Mesodermal cell (in vitro differentiated cells): ENCODE measurements around the gene B4GALT7.

Experiments
- H3K27ac ChIP-seq: 2 replicates; pipeline ENCODE4 v1.7.0; 2013; ENCODE audit warnings: mild to moderate bottlenecking, low read depth, low read length, moderate library complexity; ENCODE audit not compliant: severe bottlenecking
- H3K36me3 ChIP-seq: 2 replicates; pipeline ENCODE4 v1.7.1; 2013; ENCODE audit warnings: mild to moderate bottlenecking, low read length, moderate library complexity; ENCODE audit not compliant: control insufficient read depth, insufficient read depth
- H3K4me1 ChIP-seq: one replicate; pipeline ENCODE4 v1.7.1; 2013; ENCODE audit warnings: mild to moderate bottlenecking, low read length; ENCODE audit not compliant: insufficient read depth, control insufficient read depth, poor library complexity, severe bottlenecking
- H3K4me3 ChIP-seq: 2 replicates; pipeline ENCODE4 v1.7.0; 2013; ENCODE audit warnings: low read length, control low read depth, mild to moderate bottlenecking; ENCODE audit not compliant: insufficient read depth, poor library complexity, severe bottlenecking; ENCODE audit errors: extremely low read depth
- H3K9me3 ChIP-seq: 2 replicates; pipeline ENCODE4 v1.7.1; 2013; ENCODE audit warnings: mild to moderate bottlenecking, low read length, moderate library complexity; ENCODE audit not compliant: control insufficient read depth
- WGBS, 2 experiments: methylation state at CpG; one replicate each; pipeline ENCODE4 v1.1.5; 2013; ENCODE audit warnings: missing lambda C conversion rate in 2 of 2; ENCODE audit not compliant: insufficient coverage in 2 of 2; 5-methylcytosine and 5-hydroxymethylcytosine counted together

The B4GALT7 gene

DNA sequence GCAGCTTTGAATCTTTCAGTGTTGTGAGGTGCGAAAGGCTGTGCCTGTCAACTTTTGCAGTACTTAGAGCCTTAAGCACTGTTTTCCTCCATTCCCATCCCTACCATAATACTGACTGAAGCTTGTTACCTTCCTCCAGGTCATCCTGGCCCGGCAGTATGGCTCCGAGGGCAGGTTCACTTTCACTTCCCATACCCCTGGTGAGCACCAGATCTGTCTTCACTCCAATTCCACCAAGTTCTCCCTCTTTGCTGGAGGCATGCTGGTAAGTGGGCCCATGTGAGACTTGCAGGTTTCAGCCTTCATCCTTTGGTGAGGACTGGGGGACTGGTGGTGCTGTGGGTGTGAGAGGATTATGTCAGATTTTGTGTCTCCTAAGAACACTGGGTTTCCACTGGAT lies 6.4 kb upstream of the B4GALT7 start:
- H3K4me3 ChIP-seq = no peak overlapping the region
- H3K4me1 ChIP-seq = peaks cover 2% of the 10 kb centered on the region
- H3K27ac ChIP-seq = no peak overlapping the region
- WGBS, 2 experiments = 88 to 100% methylated on average over 1 to 3 of the region's 3 CpGs
- no peaks in the 10 kb centered on the region for H3K9me3 ChIP-seq
- peaks cover 44% of the 10 kb centered on the region for H3K36me3 ChIP-seq

DNA sequence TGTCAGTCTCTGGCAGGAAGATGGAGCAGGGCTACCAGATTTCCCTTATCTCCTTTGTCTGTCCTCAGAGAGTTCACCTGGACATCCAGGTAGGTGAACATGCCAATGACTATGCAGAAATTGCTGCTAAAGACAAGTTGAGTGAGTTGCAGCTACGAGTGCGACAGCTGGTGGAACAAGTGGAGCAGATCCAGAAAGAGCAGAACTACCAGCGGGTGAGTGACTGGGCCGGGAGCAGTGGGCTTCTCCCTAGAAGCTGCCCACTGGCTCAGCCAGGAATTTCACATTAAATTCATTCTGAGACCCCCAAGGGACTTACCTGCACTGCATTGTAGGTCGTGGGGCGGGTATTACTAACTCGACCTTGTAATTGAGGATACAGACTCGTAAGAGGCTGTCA lies 5.9 kb upstream of the B4GALT7 start:
- Histone ChIP-seq H3K36me3 (peaks cover 44% of the 10 kb centered on the region), H3K9me3 (no peaks in the 10 kb centered on the region), H3K4me3 (no peak overlapping the region), H3K4me1 (peaks cover 3% of the 10 kb centered on the region), H3K27ac (no peak overlapping the region)
- 93 to 94% methylated on average over 5 to 8 of the region's 8 CpGs for whole genome bisulfite sequencing, 2 experiments

DNA sequence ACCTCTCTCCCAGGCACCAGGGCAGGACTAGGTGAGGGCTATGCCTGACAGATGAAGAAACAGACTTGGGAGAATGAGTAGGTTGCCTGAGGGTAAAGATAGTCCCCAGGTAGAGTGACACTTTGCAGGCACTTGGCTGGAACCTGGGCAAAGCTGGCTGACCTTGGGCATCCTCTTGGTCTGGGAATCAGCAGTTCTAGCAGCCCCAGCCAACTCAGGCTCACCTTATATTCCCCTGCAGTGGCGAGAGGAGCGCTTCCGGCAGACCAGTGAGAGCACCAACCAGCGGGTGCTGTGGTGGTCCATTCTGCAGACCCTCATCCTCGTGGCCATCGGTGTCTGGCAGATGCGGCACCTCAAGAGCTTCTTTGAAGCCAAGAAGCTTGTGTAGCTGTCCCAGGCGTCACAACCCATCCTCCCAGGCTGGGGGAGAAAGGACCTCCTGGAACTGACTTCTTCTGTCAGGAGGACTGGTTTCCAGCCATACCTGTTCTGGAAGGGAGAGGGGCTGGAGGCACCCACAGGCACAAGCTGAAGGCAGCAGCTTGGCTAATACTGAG lies 4.8 kb upstream of the B4GALT7 start:
- H3K36me3 ChIP-seq = peaks cover 44% of the 10 kb centered on the region
- H3K4me3 ChIP-seq = no peak overlapping the region
- no peak overlapping the region for H3K27ac ChIP-seq
- 96 to 97% methylated on average over 8 of the region's 8 CpGs for WGBS, 2 experiments
- peaks cover 3% of the 10 kb centered on the region for H3K4me1 ChIP-seq
- no peaks in the 10 kb centered on the region for H3K9me3 ChIP-seq

DNA sequence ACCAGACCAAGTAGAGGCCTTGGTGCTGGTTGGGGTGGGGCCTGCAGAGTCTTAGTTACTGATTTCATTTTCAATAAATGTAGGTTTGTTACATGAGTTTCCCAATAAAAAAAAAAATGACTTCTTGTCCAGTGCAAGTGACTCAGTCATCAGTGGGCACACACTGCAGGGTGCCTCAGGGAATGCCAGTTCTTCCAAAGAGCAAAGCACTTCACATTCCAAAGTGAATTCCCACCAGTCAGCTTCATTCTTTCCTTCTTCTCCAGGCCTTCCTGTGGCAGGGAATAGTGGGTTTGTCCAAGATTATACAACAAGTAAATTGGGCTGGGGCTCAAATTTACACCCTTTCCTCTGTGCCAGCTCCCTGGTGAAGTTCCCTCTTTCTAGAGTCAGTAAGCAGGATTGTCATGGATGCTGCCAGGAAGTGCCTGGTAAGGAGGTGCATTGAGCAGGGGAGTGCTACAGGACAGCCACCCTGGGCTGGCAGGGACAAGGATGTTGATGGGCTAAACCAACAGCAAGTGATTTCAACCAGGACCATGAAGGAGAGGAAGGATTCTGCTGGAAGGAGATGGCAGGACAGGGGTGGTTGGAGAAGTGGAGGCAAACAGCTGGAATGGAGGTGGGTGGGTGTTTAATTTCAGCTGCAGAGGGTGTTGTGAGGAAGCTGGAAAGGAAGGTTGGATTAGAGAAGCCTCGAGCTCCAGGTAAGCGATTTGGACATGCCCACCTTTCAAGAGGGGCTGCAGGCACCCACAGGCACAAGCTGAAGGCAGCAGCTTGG lies 3.7 kb upstream of the B4GALT7 start:
- Histone ChIP-seq H3K4me3 (no peak overlapping the region), H3K36me3 (peaks cover 44% of the 10 kb centered on the region)
- 94 to 100% methylated on average over 2 of the region's 2 CpGs for WGBS, 2 experiments

DNA sequence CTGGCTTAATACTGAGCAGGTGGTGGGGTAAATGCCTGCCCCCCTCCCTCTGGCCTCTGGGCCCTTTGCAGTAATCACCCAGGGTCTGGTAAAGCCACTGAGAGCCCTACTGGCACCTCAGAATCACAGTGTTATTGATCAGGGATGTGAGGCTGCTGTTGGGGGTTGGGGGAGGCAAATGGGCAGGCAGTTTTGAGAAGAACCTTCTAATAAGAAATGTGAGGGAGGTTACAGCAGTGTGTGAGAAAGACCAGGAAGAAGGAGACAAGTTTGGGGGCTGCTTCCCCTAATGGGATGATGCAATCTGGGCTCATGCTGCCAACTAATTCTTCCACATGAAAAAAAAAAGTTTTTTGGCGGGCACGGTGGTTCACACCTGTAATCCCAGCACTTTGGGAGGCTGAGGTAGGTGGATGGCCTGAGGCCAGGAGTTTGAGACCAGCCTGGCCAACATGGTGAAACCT lies 3.1 kb upstream of the B4GALT7 start:
- H3K9me3 ChIP-seq = no peaks in the 10 kb centered on the region
- peaks cover 5% of the 10 kb centered on the region for H3K4me1 ChIP-seq
- H3K27ac ChIP-seq = no peak overlapping the region
- peaks cover 44% of the 10 kb centered on the region for H3K36me3 ChIP-seq
- H3K4me3 ChIP-seq = no peak overlapping the region
- WGBS, 2 experiments = no CpG with 5 or more reads among the region's 2 CpGs

More for the DNA sequence above, 3.7 kb upstream of the B4GALT7 start:
- H3K9me3 ChIP-seq = no peaks in the 10 kb centered on the region
- H3K27ac ChIP-seq = no peak overlapping the region
- peaks cover 3% of the 10 kb centered on the region for H3K4me1 ChIP-seq

DNA sequence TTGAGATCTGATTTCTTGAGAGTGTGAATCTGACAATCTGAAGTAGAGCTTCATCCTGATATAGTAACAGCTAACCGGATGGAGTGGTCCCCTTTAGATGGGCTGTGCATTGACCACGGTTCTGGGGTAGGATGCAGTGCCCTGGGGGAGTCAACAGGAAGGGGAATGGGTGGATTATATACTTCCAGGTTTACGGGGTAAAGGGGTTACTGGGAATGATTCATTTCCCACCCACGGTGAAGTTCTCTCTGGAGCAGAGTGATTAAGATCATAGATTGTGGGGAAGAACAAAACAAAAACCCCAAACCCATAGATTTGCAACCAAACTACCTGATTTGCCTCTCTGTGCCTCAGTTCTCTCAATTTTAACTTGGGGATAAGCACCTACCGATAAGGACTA lies 1.5 kb upstream of the B4GALT7 start:
- H3K4me1 ChIP-seq = peaks cover 8% of the 10 kb centered on the region
- 66 to 90% methylated on average over 1 to 2 of the region's 5 CpGs for WGBS, 2 experiments
- H3K36me3 ChIP-seq = peaks cover 37% of the 10 kb centered on the region
- H3K4me3 ChIP-seq = no peak overlapping the region
- H3K9me3 ChIP-seq = no peaks in the 10 kb centered on the region
- no peak overlapping the region for H3K27ac ChIP-seq

DNA sequence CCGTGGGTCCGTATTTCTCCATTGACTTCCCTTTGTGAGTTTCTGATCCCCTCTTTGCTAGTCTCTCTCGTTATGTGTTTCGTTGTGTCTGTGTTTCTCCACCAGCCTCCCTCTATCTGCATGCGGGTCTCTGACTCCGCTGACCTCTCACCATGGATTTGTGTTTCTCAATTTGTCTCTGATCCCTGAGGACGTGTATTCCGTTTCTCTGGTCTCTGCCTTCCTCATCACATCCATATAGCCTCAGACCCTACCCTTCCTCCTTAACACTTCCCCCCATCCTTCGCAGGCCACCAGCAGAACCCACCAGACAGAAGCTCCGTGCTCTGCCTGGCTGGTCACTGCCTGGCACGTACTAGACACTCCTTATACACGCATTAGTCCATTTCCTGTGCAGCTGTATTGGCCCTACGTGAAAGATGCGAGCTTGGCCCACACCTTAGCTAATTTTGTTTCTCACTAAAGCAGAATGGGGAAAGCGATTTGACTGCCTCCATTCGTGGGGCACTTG lies 631 bp downstream of the B4GALT7 start:
- WGBS, 2 experiments = 19 to 21% methylated on average over 14 to 15 of the region's 16 CpGs
- peak overlapping the region; percentile 73 for H3K27ac ChIP-seq
- H3K4me3 ChIP-seq = peak overlapping the region; percentile 83
- H3K9me3 ChIP-seq = no peaks in the 10 kb centered on the region
- H3K4me1 ChIP-seq = peaks cover 8% of the 10 kb centered on the region
- H3K36me3 ChIP-seq = peaks cover 24% of the 10 kb centered on the region

DNA sequence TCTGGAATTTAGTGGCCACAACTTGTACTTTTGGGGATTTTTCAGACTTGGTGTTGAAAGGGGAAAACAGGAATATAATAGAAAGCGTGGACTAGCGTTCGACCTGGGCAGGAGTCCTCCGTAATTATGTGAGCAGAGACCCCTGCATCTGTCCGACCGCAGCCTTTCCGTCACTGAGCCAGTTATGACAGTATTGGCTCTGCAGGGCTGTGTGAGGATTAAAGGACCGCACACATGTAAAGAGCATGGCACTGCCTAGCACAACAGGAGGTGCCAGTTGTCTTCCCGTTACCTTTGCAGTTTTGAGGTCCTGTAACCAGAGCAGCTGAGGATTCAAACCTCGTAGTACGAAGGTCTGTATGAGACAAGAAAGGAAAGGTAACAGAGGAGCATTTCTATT lies 1.2 kb downstream of the B4GALT7 start:
- H3K4me3 ChIP-seq = peak overlapping the region; percentile 83
- WGBS, 2 experiments = 94 to 98% methylated on average over 11 of the region's 11 CpGs
- H3K36me3 ChIP-seq = peaks cover 24% of the 10 kb centered on the region
- H3K4me1 ChIP-seq = peaks cover 8% of the 10 kb centered on the region
- no peak overlapping the region for H3K27ac ChIP-seq
- no peaks in the 10 kb centered on the region for H3K9me3 ChIP-seq

DNA sequence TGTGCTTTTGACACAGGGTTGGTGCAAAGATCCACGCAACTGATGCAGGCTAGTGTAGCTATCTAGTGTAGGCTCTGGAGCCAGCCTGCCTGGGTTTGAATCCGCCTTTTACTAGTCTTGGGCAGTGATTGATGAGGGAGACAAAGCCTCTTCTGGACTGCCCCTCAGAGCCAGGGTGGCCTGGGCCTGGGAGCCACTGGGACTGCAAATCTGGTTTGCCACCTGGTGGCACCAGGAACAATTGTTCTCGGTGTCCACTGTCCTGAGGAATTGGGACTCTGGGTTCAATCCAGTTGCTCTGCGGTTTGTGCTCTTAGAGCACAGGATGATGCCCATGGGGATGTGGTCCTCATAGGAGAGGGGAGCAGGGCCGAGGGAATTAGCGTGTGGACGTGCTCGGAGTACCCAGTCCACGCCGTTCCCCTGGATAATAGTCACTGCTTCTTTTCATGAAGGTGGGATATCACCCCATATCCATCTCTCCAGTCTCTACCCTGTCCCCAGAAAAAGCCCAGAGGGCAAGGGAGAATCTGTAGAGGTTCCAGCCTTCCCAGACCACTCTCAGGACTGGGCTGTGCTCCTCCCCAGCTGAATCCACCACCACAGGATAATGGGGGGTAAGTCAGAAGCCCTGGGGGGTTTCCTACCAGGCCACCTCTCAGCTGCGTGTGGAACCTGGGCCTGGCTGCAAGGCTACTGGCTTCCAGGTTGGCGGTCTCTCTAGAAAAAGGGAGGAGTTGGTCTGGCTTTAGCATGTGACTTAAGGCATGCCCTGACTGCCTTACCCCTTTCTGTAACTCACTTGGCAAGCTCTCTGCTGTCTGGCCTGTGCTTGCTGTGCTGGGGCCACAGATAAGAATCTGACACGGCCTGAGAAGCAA lies 1.9 kb downstream of the B4GALT7 start:
- Histone ChIP-seq H3K4me1 (peaks cover 8% of the 10 kb centered on the region), H3K4me3 (no peak overlapping the region), H3K27ac (no peak overlapping the region), H3K9me3 (no peaks in the 10 kb centered on the region), H3K36me3 (peaks cover 24% of the 10 kb centered on the region)
- 91 to 96% methylated on average over 6 to 11 of the region's 13 CpGs for WGBS, 2 experiments

DNA sequence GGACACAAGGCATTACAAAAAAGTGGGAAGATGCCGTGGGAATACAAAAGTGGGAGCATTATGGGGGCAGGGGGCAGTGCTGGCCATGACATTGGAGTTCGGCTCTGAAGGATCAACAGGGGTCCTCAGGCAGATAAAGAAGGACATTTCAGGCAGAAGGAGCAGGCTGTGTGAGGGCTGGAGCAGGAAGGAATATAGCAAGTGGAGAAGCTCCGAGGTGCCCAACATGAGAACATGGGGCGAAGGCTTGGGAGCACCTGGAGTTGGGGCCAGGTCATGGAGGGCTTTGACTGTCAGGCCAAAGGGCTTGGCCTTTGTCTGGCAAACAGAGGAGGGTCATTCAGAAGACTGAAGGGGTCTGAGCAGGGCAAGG lies 2.5 kb downstream of the B4GALT7 start:
- Histone ChIP-seq H3K36me3 (peaks cover 21% of the 10 kb centered on the region), H3K4me3 (no peak overlapping the region), H3K27ac (no peak overlapping the region), H3K4me1 (peaks cover 8% of the 10 kb centered on the region), H3K9me3 (no peaks in the 10 kb centered on the region)
- 94 to 100% methylated on average over 4 of the region's 4 CpGs for WGBS, 2 experiments
